SK-N-SH (cell line): Measurements from ENCODE around the gene PPHLN1. TPM values are rescaled to one million over a fixed set of nuclear protein-coding genes. Genes with fewer than 3 reads are reported as not detected.

ENCODE experiments used
- CTCF ChIA-PET: fragments of 300-600, 350-600 bp; formaldehyde crosslinking; extraction: SDS; loops from one replicate; lab custom pipeline; 2021; lab: Yijun Ruan, JAX
- POLR2A ChIA-PET: fragments of 350-600 bp; sonication (Branson Sonifier 250); formaldehyde crosslinking; extraction: SDS; loops from one replicate; lab custom pipeline; 2020; ENCODE audit warnings: antibody characterized with exemption, inconsistent platforms; lab: Yijun Ruan, JAX
- DNase-seq: peaks from one replicate; pipeline ENCODE4 v3.0.0; 2012
- H2AFZ ChIP-seq: fragments of 200-600 bp; sonication (generic); 2 replicates; pipeline ENCODE4 v1.8.1; 2016; ENCODE audit warnings: antibody characterized with exemption, mild to moderate bottlenecking, low read depth
- H3F3A ChIP-seq: fragments of 200-600 bp; sonication (generic); replicated peaks from 2 replicates; pipeline ENCODE3; 2016; ENCODE audit warnings: antibody characterized with exemption, mild to moderate bottlenecking; ENCODE audit not compliant: insufficient read depth
- H3K27ac ChIP-seq, 2 experiments: fragments of 200-500 bp in 1 of 2; fragments of 200-600 bp in 1 of 2; sonication (Bioruptor generic) in 1 of 2; sonication (generic), shearing (Covaris generic) in 1 of 2; 2 replicates each; pipeline versions ENCODE4 v1.5.1 to v1.6.1; 2014 to 2016; ENCODE audit warnings: low read depth in 2 of 2, inconsistent platforms in 1 of 2, low read length in 1 of 2, mild to moderate bottlenecking in 1 of 2, mixed read lengths in 1 of 2
- H3K27me3 ChIP-seq: fragments of 200-600 bp; sonication (generic), shearing (Covaris generic); 2 replicates; pipeline ENCODE4 v1.6.1; 2016; ENCODE audit warnings: mixed run types; ENCODE audit not compliant: insufficient read depth
- H3K36me3 ChIP-seq, 2 experiments: fragments of 200-500 bp in 1 of 2; fragments of 200-600 bp in 1 of 2; sonication (Bioruptor generic) in 1 of 2; sonication (generic) in 1 of 2; replicated peaks in 1 of 2; 2 replicates each; pipeline versions ENCODE3 to v1.5.1; 2014 to 2016; ENCODE audit warnings: low read length in 1 of 2, mild to moderate bottlenecking in 1 of 2; ENCODE audit not compliant: insufficient read depth in 2 of 2, control insufficient read depth in 1 of 2
- H3K4me1 ChIP-seq, 2 experiments: fragments of 200-500 bp in 1 of 2; fragments of 200-600 bp in 1 of 2; sonication (Bioruptor generic) in 1 of 2; sonication (generic), shearing (Covaris generic) in 1 of 2; 2 replicates each; pipeline versions ENCODE4 v1.5.1 to v1.6.1; 2014 to 2016; ENCODE audit warnings: low read depth in 1 of 2, low read length in 1 of 2, mixed run types in 1 of 2; ENCODE audit not compliant: insufficient read depth in 2 of 2, control insufficient read depth in 1 of 2
- H3K4me2 ChIP-seq: fragments of 200-600 bp; sonication (generic), shearing (Covaris generic); 2 replicates; pipeline ENCODE4 v1.6.1; 2017; ENCODE audit warnings: mixed run types
- H3K4me3 ChIP-seq, 2 experiments: fragments of 200-500 bp in 1 of 2; fragments of 200-600 bp in 1 of 2; sonication (Bioruptor generic) in 1 of 2; sonication (generic), shearing (Covaris generic) in 1 of 2; 2 replicates each; pipeline versions ENCODE4 v1.5.1 to v1.8.1; 2014 to 2016; ENCODE audit warnings: low read depth in 2 of 2, inconsistent platforms in 1 of 2, low read length in 1 of 2, mild to moderate bottlenecking in 1 of 2, mixed read lengths in 1 of 2, moderate library complexity in 1 of 2
- H3K79me2 ChIP-seq: fragments of 200-600 bp; sonication (generic); 2 replicates; pipeline ENCODE4 v1.8.1; 2017; ENCODE audit warnings: mild to moderate bottlenecking; ENCODE audit not compliant: insufficient read depth
- H3K9ac ChIP-seq: fragments of 200-600 bp; sonication (generic); 2 replicates; pipeline ENCODE4 v1.6.1; 2017; ENCODE audit warnings: mixed run types
- H3K9me2 ChIP-seq: fragments of 200-600 bp; sonication (generic); 2 replicates; pipeline ENCODE4 v1.6.1; 2017; ENCODE audit warnings: mixed run types
- H3K9me3 ChIP-seq: fragments of 200-600 bp; sonication (generic); 2 replicates; pipeline ENCODE4 v1.6.1; 2017; ENCODE audit warnings: mixed run types, mild to moderate bottlenecking, moderate library complexity
- H4K20me1 ChIP-seq: fragments of 200-600 bp; sonication (generic); 2 replicates; pipeline ENCODE4 v1.6.1; 2017; ENCODE audit warnings: mild to moderate bottlenecking, mixed run types; ENCODE audit not compliant: insufficient read depth
- CHD2 ChIP-seq: fragments of 150-350 bp; IDR thresholded peaks from 2 replicates; pipeline ENCODE4 v1.6.1; 2018; ENCODE audit warnings: low read length; ENCODE audit not compliant: partially characterized antibody
- ELF1 ChIP-seq: IDR thresholded peaks from 2 replicates; pipeline ENCODE4 v1.4.0; 2012
- EP300 ChIP-seq, 2 experiments: IDR thresholded peaks; 2 replicates each; pipeline versions ENCODE4 v1.4.0 to v1.6.1; 2012; ENCODE audit warnings: borderline replicate concordance in 1 of 2, low read depth in 1 of 2, low read length in 1 of 2
- FOSL2 ChIP-seq: IDR thresholded peaks from 2 replicates; pipeline ENCODE4 v1.4.0; 2012; ENCODE audit warnings: low read depth, mild to moderate bottlenecking, moderate library complexity, borderline replicate concordance
- FOXM1 ChIP-seq: IDR thresholded peaks from 2 replicates; pipeline ENCODE4 v1.4.0; 2012; ENCODE audit warnings: low read depth, mild to moderate bottlenecking
- GABPA ChIP-seq: IDR thresholded peaks from 2 replicates; pipeline ENCODE4 v1.4.0; 2012; ENCODE audit warnings: low read depth, mild to moderate bottlenecking
- GATA2 ChIP-seq: sonication (generic); formaldehyde crosslinking; IDR thresholded peaks from 2 replicates; pipeline ENCODE4 v1.5.0; 2020; ENCODE audit warnings: mild to moderate bottlenecking, missing genetic modification reagents
- JUND ChIP-seq: IDR thresholded peaks from 2 replicates; pipeline ENCODE4 v1.4.0; 2012
- MAX ChIP-seq: IDR thresholded peaks from 2 replicates; pipeline ENCODE4 v1.4.0; 2012; ENCODE audit warnings: low read depth
- MEF2A ChIP-seq: IDR thresholded peaks from 2 replicates; pipeline ENCODE4 v1.4.0; 2012; ENCODE audit warnings: low read depth, borderline replicate concordance
- NFIC ChIP-seq: IDR thresholded peaks from 2 replicates; pipeline ENCODE4 v1.4.0; 2012; ENCODE audit warnings: borderline replicate concordance
- NRF1 ChIP-seq: IDR thresholded peaks from 2 replicates; pipeline ENCODE4 v1.6.1; 2012; ENCODE audit warnings: low read depth, mild to moderate bottlenecking, low read length
- PBX3 ChIP-seq: IDR thresholded peaks from 2 replicates; pipeline ENCODE4; 2012
- RAD21 ChIP-seq: IDR thresholded peaks from 2 replicates; pipeline ENCODE4 v1.6.1; 2012; ENCODE audit warnings: mild to moderate bottlenecking, low read length
- RCOR1 ChIP-seq: fragments of 150-350 bp; IDR thresholded peaks from 2 replicates; pipeline ENCODE4 v1.6.1; 2017; ENCODE audit warnings: antibody characterized with exemption, low read length
- TCF12 ChIP-seq: IDR thresholded peaks from 2 replicates; pipeline ENCODE4 v1.4.0; 2012
- TEAD4 ChIP-seq: IDR thresholded peaks from 2 replicates; pipeline ENCODE4 v1.4.0; 2012; ENCODE audit warnings: mild to moderate bottlenecking, borderline replicate concordance; ENCODE audit not compliant: insufficient read depth
- YY1 ChIP-seq: IDR thresholded peaks from 2 replicates; pipeline ENCODE4 v1.4.0; 2012; ENCODE audit warnings: low read depth, mild to moderate bottlenecking
- WGBS: methylation state at CpG from one replicate; pipeline ENCODE4 v1.1.6; 2017; ENCODE audit warnings: low lambda C conversion rate; 5-methylcytosine and 5-hydroxymethylcytosine counted together
- polyA plus RNA-seq, 3 experiments: library from polyadenylated mRNA; depleted of rRNA; stranded (reverse); fragments of >200 nt; gene quantifications; 2 replicates each; pipeline ENCODE4 v1.2.3, GENCODE V29; 2012

The PPHLN1 gene
- polyA plus RNA-seq, 1 of the 3 experiments (the other 2 are of a cell fraction), result 55.4 TPM

- no peak for DNase-seq
- CTCF ChIA-PET, result interaction anchor here (1.2 to 1.4 kb wide), 2 partner anchors 38 to 72 kb away, joined by 3 to 4 read pairs; no protein-coding TSS in a partner anchor
These were observed 84.4 kb downstream of the PPHLN1 start for GRCh38 chr12:42410340-42410739.

GRCh38 chr12:42420395-42420794 lies 94.4 kb downstream of the PPHLN1 start:
- peaks cover 5% of the 10 kb centered on the region; the same call in 1 of the 2 replicates for H3K79me2 ChIP-seq
- TF ChIP-seq NRF1, result no peak
- TF ChIP-seq, all 33 proteins: peak for 0
- Histone ChIP-seq H3K27me3 (no peaks in the 10 kb centered on the region), H3K4me3 (no peak overlapping the region), H3K27ac (no peak overlapping the region), H3K9me3 (no peaks in the 10 kb centered on the region), H3K36me3 (peaks cover 0 to 7% of the 10 kb centered on the region in 2 experiments), H3K9me2 (no peaks in the 10 kb centered on the region), H4K20me1 (no peaks in the 10 kb centered on the region; the same call in 1 of the 2 replicates), H3K4me2 (no peak overlapping the region), H3K4me1 (peaks cover 11 to 12% of the 10 kb centered on the region in 2 experiments; a peak in 2 of 4 replicates), H2AFZ (no peak overlapping the region), H3K9ac (no peak overlapping the region), H3F3A (peaks cover 24% of the 10 kb centered on the region)
- CTCF ChIA-PET, result interaction anchor here (0.7 to 1.1 kb wide), 2 partner anchors 15 to 149 kb away, joined by 3 read pairs; no protein-coding TSS in a partner anchor
- 92% methylated on average over 3 of the region's 3 CpGs for WGBS
- DNase-seq, result no peak
- POLR2A ChIA-PET, result no interaction called here

More at GRCh38 chr12:42410340-42410739, 84.4 kb downstream of the PPHLN1 start:
- no peaks in the 10 kb centered on the region for H3K27me3 ChIP-seq
- no peaks in the 10 kb centered on the region for H3K9me3 ChIP-seq
- H3K9ac ChIP-seq, result no peak overlapping the region
- no peaks in the 10 kb centered on the region for H3K9me2 ChIP-seq
- H3K79me2 ChIP-seq, result peaks cover 6% of the 10 kb centered on the region; the same call in 1 of the 2 replicates
- no peak overlapping the region; the same call in 1 of the 2 replicates for H3K4me2 ChIP-seq
- POLR2A ChIA-PET, result interaction anchor here (0.6 kb wide), 1 partner anchor 1194 kb away, joined by 3 read pairs; no protein-coding TSS in a partner anchor
- H3F3A ChIP-seq, result peaks cover 6% of the 10 kb centered on the region
- H4K20me1 ChIP-seq, result no peaks in the 10 kb centered on the region
- H3K4me3 ChIP-seq, result no peak overlapping the region
- no peak overlapping the region; a peak in 1 of 4 replicates for H3K27ac ChIP-seq
- no peaks in the 10 kb centered on the region; a peak in 1 of 4 replicates for H3K4me1 ChIP-seq
- H3K36me3 ChIP-seq, result peaks cover 10 to 24% of the 10 kb centered on the region in 2 experiments
- WGBS, result 42% methylated on average over 1 of the region's 1 CpG
- H2AFZ ChIP-seq, result no peak overlapping the region
- TF ChIP-seq TCF12, result no peak

- no peaks in the 10 kb centered on the region; the same call in 1 of the 2 replicates for H4K20me1 ChIP-seq
- POLR2A ChIA-PET, result no interaction called here
- TF ChIP-seq JUND (peak; percentile 20; the same call in 1 of the 2 replicates), EP300 (IDR thresholded peaks at IDR 0.05; ENCODE audit: borderline replicate concordance in 1 of 2, low read depth in 1 of 2, low read length in 1 of 2) (peak in 1 of 2 experiments; percentile 50; a peak in 1 of 4 replicates), PBX3 (peak; percentile 61), TCF12 (peak; percentile 76), RAD21 (no peak), FOSL2 (peak; percentile 7; the same call in 1 of the 2 replicates), NRF1 (no peak), GABPA (no peak), CHD2 (no peak), RCOR1 (no peak), MEF2A (peak; percentile 39; the same call in 1 of the 2 replicates), NFIC (peak; percentile 80), FOXM1 (no peak), YY1 (no peak), GATA2 (CRISPR knock-in tag) (no peak), MAX (0 out of 2 replicates have a peak, but pooled peaks have one; percentile 39), TEAD4 (no peak), ELF1 (no peak)
- H3K27me3 ChIP-seq, result no peaks in the 10 kb centered on the region
- no peaks in the 10 kb centered on the region for H3K9me2 ChIP-seq
- H3K27ac ChIP-seq, result peak overlapping the region; percentile 58 to 75; a peak in 3 of 4 replicates
- no peak overlapping the region for H3K9ac ChIP-seq
- H3K4me1 ChIP-seq, result peaks cover 12 to 21% of the 10 kb centered on the region in 2 experiments; a peak in 2 of 4 replicates
- DNase-seq, result peak; percentile 37
- H3K9me3 ChIP-seq, result no peaks in the 10 kb centered on the region
- peaks cover 29% of the 10 kb centered on the region for H3F3A ChIP-seq
- peaks cover 0 to 14% of the 10 kb centered on the region in 2 experiments for H3K36me3 ChIP-seq
- H3K79me2 ChIP-seq, result peaks cover 5% of the 10 kb centered on the region; the same call in 1 of the 2 replicates
- 34% methylated on average over 3 of the region's 3 CpGs for WGBS
- H3K4me3 ChIP-seq, result no peak overlapping the region
- no peak overlapping the region for H2AFZ ChIP-seq
- CTCF ChIA-PET, result interaction anchor here (0.7 kb wide), 1 partner anchor 61 kb away, joined by 5 read pairs; no protein-coding TSS in a partner anchor
- peak overlapping the region; percentile 28 for H3K4me2 ChIP-seq
These were observed 96.1 kb downstream of the PPHLN1 start for GRCh38 chr12:42421844-42422779.
